Neural cell (in vitro differentiated cells): ENCODE results near the gene C11orf71. TPM values are rescaled to one million over a fixed set of nuclear protein-coding genes. Genes with fewer than 3 reads are reported as not detected.

Source experiments
- H2AFZ ChIP-seq: fragments of 200-600, 300-800 bp; sonication (generic), shearing (Covaris generic); 2 replicates; pipeline ENCODE4 v1.6.0; 2014; ENCODE audit warnings: low read depth, mild to moderate bottlenecking, antibody characterized with exemption, low read length, moderate library complexity
- H3F3A ChIP-seq: fragments of 200-600 bp; shearing (Covaris generic); 2 replicates; pipeline ENCODE4 v1.6.1; 2016; ENCODE audit warnings: mild to moderate bottlenecking, moderate library complexity, mixed read lengths, antibody characterized with exemption, low read length; ENCODE audit not compliant: insufficient read depth, poor library complexity, severe bottlenecking
- H3K27ac ChIP-seq: fragments of 200-600, 300-800 bp; sonication (generic), shearing (Covaris generic); 2 replicates; pipeline ENCODE4 v1.5.1; 2014; ENCODE audit warnings: mild to moderate bottlenecking, low read length, moderate library complexity
- H3K27me3 ChIP-seq: fragments of 300-800, 200-600 bp; sonication (generic), shearing (Covaris generic); 2 replicates; pipeline ENCODE4 v1.6.0; 2014; ENCODE audit warnings: mild to moderate bottlenecking, low read depth, low read length, moderate library complexity; ENCODE audit not compliant: insufficient read depth
- H3K36me3 ChIP-seq: fragments of 300-800, 200-600 bp; sonication (generic), shearing (Covaris generic); 2 replicates; pipeline ENCODE4 v1.5.1; 2014; ENCODE audit warnings: mild to moderate bottlenecking, antibody characterized with exemption, low read length, moderate library complexity; ENCODE audit not compliant: insufficient read depth
- H3K4me2 ChIP-seq: fragments of 300-800, 200-600 bp; sonication (generic), shearing (Covaris generic); 2 replicates; pipeline ENCODE4 v1.6.0; 2014; ENCODE audit warnings: mild to moderate bottlenecking, low read length
- H3K4me3 ChIP-seq: fragments of 300-800, 200-600 bp; sonication (generic), shearing (Covaris generic); 2 replicates; pipeline ENCODE4 v1.5.1; 2014; ENCODE audit warnings: mild to moderate bottlenecking, low read length, moderate library complexity
- H3K79me2 ChIP-seq: fragments of 200-600 bp; shearing (Covaris generic); replicated peaks from 2 replicates; pipeline ENCODE4 v1.6.0; 2014; ENCODE audit warnings: mild to moderate bottlenecking, low read length, moderate library complexity; ENCODE audit not compliant: insufficient read depth
- H3K9ac ChIP-seq: fragments of 300-800, 200-600 bp; sonication (generic), shearing (Covaris generic); 2 replicates; pipeline ENCODE4 v1.6.1; 2016; ENCODE audit warnings: mild to moderate bottlenecking, low read length, mixed read lengths
- H3K9me2 ChIP-seq: fragments of 200-600 bp; shearing (Covaris generic); 2 replicates; pipeline ENCODE4 v1.6.1; 2016; ENCODE audit warnings: mild to moderate bottlenecking, low read length, mixed read lengths; ENCODE audit not compliant: insufficient read depth
- H3K9me3 ChIP-seq: fragments of 200-600, 300-800 bp; sonication (generic), shearing (Covaris generic); 2 replicates; pipeline ENCODE4 v1.6.1; 2016; ENCODE audit warnings: mild to moderate bottlenecking, mixed run types, low read length, moderate library complexity, mixed read lengths
- H4K20me1 ChIP-seq: fragments of 200-600 bp; shearing (Covaris generic); 2 replicates; pipeline ENCODE4 v1.6.1; 2016; ENCODE audit warnings: mild to moderate bottlenecking, mixed run types; ENCODE audit not compliant: insufficient read depth
- EP300 ChIP-seq: fragments of 450-650 bp; conservative IDR thresholded peaks from 2 replicates; pipeline ENCODE4 v1.6.1; 2014; ENCODE audit warnings: antibody characterized with exemption, mild to moderate bottlenecking, moderate library complexity; ENCODE audit not compliant: poor library complexity, severe bottlenecking
- EZH2 ChIP-seq: fragments of 200-600, 300-800 bp; shearing (Covaris generic), sonication (generic); IDR thresholded peaks from 2 replicates; pipeline ENCODE4 v1.6.1; 2014; ENCODE audit warnings: antibody characterized with exemption, low read length, borderline replicate concordance, mild to moderate bottlenecking; ENCODE audit not compliant: insufficient read depth, poor library complexity, severe bottlenecking
- MXI1 ChIP-seq: fragments of 450-650 bp; conservative IDR thresholded peaks from 2 replicates; pipeline ENCODE4 v1.6.1; 2014; ENCODE audit warnings: antibody characterized with exemption, mild to moderate bottlenecking; ENCODE audit not compliant: poor library complexity, severe bottlenecking
- POLR2AphosphoS5 ChIP-seq: IDR thresholded peaks from 2 replicates; pipeline ENCODE4 v1.6.1; 2012
- RAD21 ChIP-seq: fragments of 450-650 bp; conservative IDR thresholded peaks from 2 replicates; pipeline ENCODE4 v1.6.1; 2014; ENCODE audit warnings: antibody characterized with exemption, mild to moderate bottlenecking, moderate library complexity
- SMC3 ChIP-seq: fragments of 450-650 bp; conservative IDR thresholded peaks from 2 replicates; pipeline ENCODE4 v1.6.1; 2014; ENCODE audit warnings: antibody characterized with exemption, mild to moderate bottlenecking, moderate library complexity; ENCODE audit not compliant: poor library complexity
- TAF1 ChIP-seq: IDR thresholded peaks from 2 replicates; pipeline ENCODE4 v1.6.1; 2012; ENCODE audit warnings: low read depth
- polyA plus RNA-seq: library from polyadenylated mRNA; depleted of rRNA; stranded (reverse); fragments of >200 nt; gene quantifications from 2 replicates; pipeline ENCODE4 v1.2.3, GENCODE V29; 2014
- TF ChIP-seq, protein P1 (sequence below): IDR thresholded peaks from 2 replicates; pipeline ENCODE4 v1.6.1; 2012; ENCODE audit warnings: borderline replicate concordance
- TF ChIP-seq, protein P2 (sequence below): fragments of 450-650 bp; IDR thresholded peaks from 2 replicates; pipeline ENCODE4 v1.5.1; 2014; ENCODE audit warnings: antibody characterized with exemption, mild to moderate bottlenecking, moderate library complexity; ENCODE audit not compliant: poor library complexity, severe bottlenecking

Gene C11orf71
- polyA plus RNA-seq, 1 donor from 2014 or later = 29.9 TPM

DNA sequence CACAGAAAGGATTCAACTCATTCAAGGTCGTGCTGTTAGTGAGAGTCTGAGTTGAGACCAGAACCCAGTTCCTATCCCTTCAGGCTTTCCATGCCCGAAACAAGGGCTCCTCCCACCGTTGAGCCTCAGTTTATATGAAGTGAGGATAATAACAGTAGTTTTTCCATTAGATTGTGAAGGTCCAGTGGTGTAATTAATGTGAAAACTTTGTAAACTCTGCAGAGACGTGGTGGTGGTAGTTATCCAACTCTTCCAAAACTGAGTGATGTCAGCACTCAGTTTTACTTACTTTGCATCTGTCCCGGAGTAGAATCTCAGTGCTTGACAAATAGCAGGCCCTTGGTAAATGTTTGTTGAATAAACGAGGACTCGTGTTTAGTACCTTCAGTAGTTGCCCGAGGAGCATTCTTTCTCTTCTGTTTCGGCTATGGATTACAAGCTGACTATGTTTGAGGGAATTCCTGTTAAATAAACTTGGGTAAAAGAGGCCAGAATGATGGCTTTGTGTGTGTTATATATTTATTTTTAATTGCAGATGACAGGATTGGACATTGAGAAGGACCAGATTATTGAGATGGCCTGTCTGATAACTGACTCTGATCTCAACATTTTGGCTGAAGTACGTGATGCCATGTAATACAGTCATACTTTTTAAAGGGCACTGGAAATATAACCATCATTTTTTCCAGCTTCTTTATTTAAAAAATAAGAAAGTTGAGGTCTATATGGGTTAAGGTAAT is 40.0 kb upstream of the C11orf71 start:
- H3K27me3 ChIP-seq = no peaks in the 10 kb centered on the region
- no peaks in the 10 kb centered on the region for H3K9me2 ChIP-seq
- peaks cover 4% of the 10 kb centered on the region for H3K79me2 ChIP-seq
- H3F3A ChIP-seq = no peaks in the 10 kb centered on the region
- H3K4me2 ChIP-seq = peak overlapping the region; percentile 46
- TF ChIP-seq EZH2 (no peak), TAF1 (no peak), RAD21 (no peak), EP300 (no peak), MXI1 (no peak), POLR2AphosphoS5 (no peak), SMC3 (no peak)
- TF ChIP-seq, protein P1, sequence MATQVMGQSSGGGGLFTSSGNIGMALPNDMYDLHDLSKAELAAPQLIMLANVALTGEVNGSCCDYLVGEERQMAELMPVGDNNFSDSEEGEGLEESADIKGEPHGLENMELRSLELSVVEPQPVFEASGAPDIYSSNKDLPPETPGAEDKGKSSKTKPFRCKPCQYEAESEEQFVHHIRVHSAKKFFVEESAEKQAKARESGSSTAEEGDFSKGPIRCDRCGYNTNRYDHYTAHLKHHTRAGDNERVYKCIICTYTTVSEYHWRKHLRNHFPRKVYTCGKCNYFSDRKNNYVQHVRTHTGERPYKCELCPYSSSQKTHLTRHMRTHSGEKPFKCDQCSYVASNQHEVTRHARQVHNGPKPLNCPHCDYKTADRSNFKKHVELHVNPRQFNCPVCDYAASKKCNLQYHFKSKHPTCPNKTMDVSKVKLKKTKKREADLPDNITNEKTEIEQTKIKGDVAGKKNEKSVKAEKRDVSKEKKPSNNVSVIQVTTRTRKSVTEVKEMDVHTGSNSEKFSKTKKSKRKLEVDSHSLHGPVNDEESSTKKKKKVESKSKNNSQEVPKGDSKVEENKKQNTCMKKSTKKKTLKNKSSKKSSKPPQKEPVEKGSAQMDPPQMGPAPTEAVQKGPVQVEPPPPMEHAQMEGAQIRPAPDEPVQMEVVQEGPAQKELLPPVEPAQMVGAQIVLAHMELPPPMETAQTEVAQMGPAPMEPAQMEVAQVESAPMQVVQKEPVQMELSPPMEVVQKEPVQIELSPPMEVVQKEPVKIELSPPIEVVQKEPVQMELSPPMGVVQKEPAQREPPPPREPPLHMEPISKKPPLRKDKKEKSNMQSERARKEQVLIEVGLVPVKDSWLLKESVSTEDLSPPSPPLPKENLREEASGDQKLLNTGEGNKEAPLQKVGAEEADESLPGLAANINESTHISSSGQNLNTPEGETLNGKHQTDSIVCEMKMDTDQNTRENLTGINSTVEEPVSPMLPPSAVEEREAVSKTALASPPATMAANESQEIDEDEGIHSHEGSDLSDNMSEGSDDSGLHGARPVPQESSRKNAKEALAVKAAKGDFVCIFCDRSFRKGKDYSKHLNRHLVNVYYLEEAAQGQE = no peak
- TF ChIP-seq, protein P2, sequence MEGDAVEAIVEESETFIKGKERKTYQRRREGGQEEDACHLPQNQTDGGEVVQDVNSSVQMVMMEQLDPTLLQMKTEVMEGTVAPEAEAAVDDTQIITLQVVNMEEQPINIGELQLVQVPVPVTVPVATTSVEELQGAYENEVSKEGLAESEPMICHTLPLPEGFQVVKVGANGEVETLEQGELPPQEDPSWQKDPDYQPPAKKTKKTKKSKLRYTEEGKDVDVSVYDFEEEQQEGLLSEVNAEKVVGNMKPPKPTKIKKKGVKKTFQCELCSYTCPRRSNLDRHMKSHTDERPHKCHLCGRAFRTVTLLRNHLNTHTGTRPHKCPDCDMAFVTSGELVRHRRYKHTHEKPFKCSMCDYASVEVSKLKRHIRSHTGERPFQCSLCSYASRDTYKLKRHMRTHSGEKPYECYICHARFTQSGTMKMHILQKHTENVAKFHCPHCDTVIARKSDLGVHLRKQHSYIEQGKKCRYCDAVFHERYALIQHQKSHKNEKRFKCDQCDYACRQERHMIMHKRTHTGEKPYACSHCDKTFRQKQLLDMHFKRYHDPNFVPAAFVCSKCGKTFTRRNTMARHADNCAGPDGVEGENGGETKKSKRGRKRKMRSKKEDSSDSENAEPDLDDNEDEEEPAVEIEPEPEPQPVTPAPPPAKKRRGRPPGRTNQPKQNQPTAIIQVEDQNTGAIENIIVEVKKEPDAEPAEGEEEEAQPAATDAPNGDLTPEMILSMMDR = no peak
- peak overlapping the region; percentile 92 for H3K4me3 ChIP-seq
- H4K20me1 ChIP-seq = no peaks in the 10 kb centered on the region
- no peaks in the 10 kb centered on the region for H3K36me3 ChIP-seq
- H3K27ac ChIP-seq = no peak overlapping the region
- H3K9ac ChIP-seq = peak overlapping the region; percentile 73
- H3K9me3 ChIP-seq = no peaks in the 10 kb centered on the region
- H2AFZ ChIP-seq = peak overlapping the region; percentile 93

DNA sequence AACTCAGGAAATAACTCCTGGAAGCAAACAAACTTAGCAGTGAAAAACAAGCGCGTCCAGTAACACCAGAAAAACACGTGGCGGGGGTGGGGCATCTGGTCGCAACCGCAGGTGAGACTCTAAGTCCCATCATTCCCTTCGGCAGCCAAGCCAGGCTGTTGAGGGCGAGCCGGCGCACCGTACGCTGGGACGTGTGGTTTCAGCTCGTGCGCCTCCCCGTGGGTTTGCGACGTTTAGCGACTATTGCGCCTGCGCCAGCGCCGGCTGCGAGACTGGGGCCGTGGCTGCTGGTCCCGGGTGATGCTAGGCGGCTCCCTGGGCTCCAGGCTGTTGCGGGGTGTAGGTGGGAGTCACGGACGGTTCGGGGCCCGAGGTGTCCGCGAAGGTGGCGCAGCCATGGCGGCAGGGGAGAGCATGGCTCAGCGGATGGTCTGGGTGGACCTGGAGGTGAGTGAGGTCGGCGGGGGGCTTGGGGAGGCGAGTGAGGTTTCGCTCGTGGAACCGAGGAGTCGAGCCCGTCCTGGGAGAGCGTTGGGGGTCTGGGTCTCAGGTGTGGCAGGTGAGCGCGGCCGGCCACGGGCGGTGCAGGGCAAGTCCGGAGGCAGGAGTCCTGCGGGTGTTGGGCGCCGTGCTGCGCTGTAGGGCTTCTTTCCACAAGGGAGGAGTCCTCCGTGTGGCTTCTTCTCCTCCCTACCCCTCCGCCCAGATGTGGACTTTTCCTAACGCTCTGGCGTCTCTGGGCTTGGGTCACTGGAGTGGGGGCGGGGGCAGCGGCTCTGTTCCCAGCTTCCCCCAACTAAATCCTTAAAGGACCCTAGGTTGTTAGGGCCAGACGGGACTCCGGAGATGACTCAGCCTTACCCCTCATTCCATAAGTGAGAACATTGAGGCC is 39.2 kb upstream of the C11orf71 start, which contains the start of gene REXO2:
REXO2 (plus strand) TSS at position 239 of the 892 bp plus-strand sequence; CDS start at position 301, 62 bp downstream.
- Histone ChIP-seq H3K27me3 (no peaks in the 10 kb centered on the region), H4K20me1 (no peaks in the 10 kb centered on the region), H3K9me3 (no peaks in the 10 kb centered on the region), H2AFZ (peak within 1 kb of the TSS; percentile 93), H3K9me2 (no peaks in the 10 kb centered on the region), H3F3A (no peaks in the 10 kb centered on the region), H3K4me3 (peak within 1 kb of the TSS; percentile 92), H3K79me2 (peaks cover 4% of the 10 kb centered on the region), H3K27ac (no peak within 1 kb of the TSS), H3K36me3 (no peaks in the 10 kb centered on the region), H3K4me2 (peak within 1 kb of the TSS; percentile 57), H3K9ac (peak within 1 kb of the TSS; percentile 73)
- TF ChIP-seq EP300 (no peak), EZH2 (no peak), RAD21 (peak; percentile 57), TAF1 (no peak), POLR2AphosphoS5 (peak; percentile 51), SMC3 (peak; percentile 60), MXI1 (peak; percentile 93)
- TF ChIP-seq, protein P2 = peak; percentile 70
- TF ChIP-seq, protein P1 = no peak
